IMR-90 (cell line): ENCODE data around the gene TASL. TPM values are rescaled to one million over a fixed set of nuclear protein-coding genes. Genes with fewer than 3 reads are reported as not detected.

Source experiments
- ATAC-seq: fragments of 200-7000 bp; cut with Tn5 transposase; 2 replicates; pipeline ENCODE4 v1.9.1; 2020; ENCODE audit warnings: low read depth, mild to moderate bottlenecking, moderate library complexity
- BruUV-seq: library from RNA; stranded (reverse); fragments of 400-500 nt; replicated peaks from 2 replicates; lab custom pipeline; 2021; lab: Mats Ljungman, UMichigan
- CTCF ChIA-PET: fragments of 300-600 bp; formaldehyde crosslinking; extraction: SDS; loops from one replicate; lab custom pipeline; 2021; ENCODE audit warnings: antibody characterized with exemption; lab: Yijun Ruan, JAX
- POLR2A ChIA-PET: fragments of 300-600 bp; sonication (Branson Sonifier 250); formaldehyde crosslinking; loops from one replicate; lab custom pipeline; 2022; ENCODE audit warnings: antibody characterized with exemption; ENCODE audit not compliant: unreplicated experiment; lab: Charles Lee
- DNase-seq: peaks from one replicate; pipeline ENCODE4 v3.0.0; 2013
- H2AFZ ChIP-seq: replicated peaks from 2 replicates; pipeline ENCODE3; 2013; ENCODE audit warnings: low read length, mild to moderate bottlenecking; ENCODE audit not compliant: poor library complexity
- H2AK5ac ChIP-seq: 2 replicates; pipeline ENCODE4 v1.6.1; 2013; ENCODE audit warnings: low read depth, low read length, inconsistent platforms
- H2AK9ac ChIP-seq: replicated peaks from 2 replicates; pipeline ENCODE3; 2013; ENCODE audit warnings: mild to moderate bottlenecking, low read depth, low read length, moderate library complexity; ENCODE audit not compliant: poor library complexity
- H2BK120ac ChIP-seq: 2 replicates; pipeline ENCODE4 v1.6.1; 2013; ENCODE audit warnings: low read depth, low read length, inconsistent platforms
- H2BK15ac ChIP-seq: 3 replicates; pipeline ENCODE4 v1.6.1; 2013; ENCODE audit warnings: low read depth, low read length, inconsistent platforms
- H2BK20ac ChIP-seq: 2 replicates; pipeline ENCODE4 v1.6.1; 2013; ENCODE audit warnings: low read depth, mild to moderate bottlenecking, inconsistent platforms, low read length, moderate library complexity
- H2BK5ac ChIP-seq: 2 replicates; pipeline ENCODE4 v1.6.1; 2013; ENCODE audit warnings: mild to moderate bottlenecking, low read depth, low read length, inconsistent platforms; ENCODE audit not compliant: poor library complexity, severe bottlenecking
- H3K14ac ChIP-seq: replicated peaks from 2 replicates; pipeline ENCODE4 v1.6.1; 2013; ENCODE audit warnings: low read depth, low read length, inconsistent platforms
- H3K18ac ChIP-seq: 2 replicates; pipeline ENCODE4 v1.6.1; 2013; ENCODE audit warnings: low read depth, low read length, control low read depth
- H3K23ac ChIP-seq: 2 replicates; pipeline ENCODE4 v1.6.1; 2013; ENCODE audit warnings: low read depth, low read length, inconsistent platforms
- H3K27ac ChIP-seq: 2 replicates; pipeline ENCODE4 v1.5.1; 2013; ENCODE audit warnings: mild to moderate bottlenecking, control low read depth, low read length; ENCODE audit not compliant: insufficient read depth
- H3K27me3 ChIP-seq: 2 replicates; pipeline ENCODE4 v1.6.1; 2013; ENCODE audit warnings: low read length; ENCODE audit not compliant: control insufficient read depth, insufficient read depth
- H3K36me3 ChIP-seq: 2 replicates; pipeline ENCODE4 v1.6.1; 2013; ENCODE audit warnings: low read length, mixed read lengths; ENCODE audit not compliant: control insufficient read depth, insufficient read depth
- H3K4ac ChIP-seq: 2 replicates; pipeline ENCODE4 v1.6.1; 2013; ENCODE audit warnings: low read depth, low read length, inconsistent platforms
- H3K4me1 ChIP-seq: 2 replicates; pipeline ENCODE4 v1.6.1; 2013; ENCODE audit warnings: low read length, mixed read lengths; ENCODE audit not compliant: control insufficient read depth, insufficient read depth
- H3K4me2 ChIP-seq: 2 replicates; pipeline ENCODE4 v1.6.1; 2013; ENCODE audit warnings: low read depth, mild to moderate bottlenecking, control low read depth, low read length, moderate library complexity
- H3K4me3 ChIP-seq: 2 replicates; pipeline ENCODE4 v1.5.1; 2013; ENCODE audit warnings: low read depth, mild to moderate bottlenecking, control low read depth, low read length, moderate library complexity; ENCODE audit not compliant: insufficient read depth
- H3K56ac ChIP-seq: 2 replicates; pipeline ENCODE4 v1.6.1; 2013; ENCODE audit warnings: low read length, inconsistent platforms; ENCODE audit not compliant: insufficient read depth; ENCODE audit errors: extremely low read depth
- H3K79me1 ChIP-seq, 2 experiments: 2 replicates each; pipeline ENCODE4 v1.6.1; 2013; ENCODE audit warnings: low read length in 2 of 2, inconsistent platforms in 1 of 2, low read depth in 1 of 2
- H3K9ac ChIP-seq: 2 replicates; pipeline ENCODE4 v1.6.1; 2013; ENCODE audit warnings: low read depth, low read length, control low read depth
- H3K9me1 ChIP-seq: 2 replicates; pipeline ENCODE4 v1.6.1; 2013; ENCODE audit warnings: low read length, inconsistent platforms; ENCODE audit not compliant: insufficient read depth
- H3K9me3 ChIP-seq: 2 replicates; pipeline ENCODE4 v1.6.1; 2013; ENCODE audit warnings: low read length; ENCODE audit not compliant: control insufficient read depth, insufficient read depth
- H4K20me1 ChIP-seq: 2 replicates; pipeline ENCODE4 v1.6.1; 2013; ENCODE audit warnings: low read length, inconsistent platforms; ENCODE audit not compliant: insufficient read depth
- H4K5ac ChIP-seq: 2 replicates; pipeline ENCODE4 v1.6.1; 2013; ENCODE audit warnings: mild to moderate bottlenecking, low read depth, low read length, control low read depth
- H4K8ac ChIP-seq, 2 experiments: 2 replicates each; pipeline ENCODE4 v1.6.1; 2013; ENCODE audit warnings: low read depth in 2 of 2, low read length in 2 of 2, control low read depth in 1 of 2, inconsistent platforms in 1 of 2
- H4K91ac ChIP-seq: 2 replicates; pipeline ENCODE4 v1.6.1; 2013; ENCODE audit warnings: low read depth, low read length, inconsistent platforms; ENCODE audit not compliant: insufficient read depth
- BHLHE40 ChIP-seq: fragments of 150-350 bp; IDR thresholded peaks from 2 replicates; pipeline ENCODE4 v1.6.1; 2016; ENCODE audit warnings: mild to moderate bottlenecking, low read depth, low read length
- CEBPB ChIP-seq: IDR thresholded peaks from 2 replicates; pipeline ENCODE4 v1.6.1; 2012; ENCODE audit warnings: low read depth, low read length, improper control_type of control experiment
- CHD1 ChIP-seq: IDR thresholded peaks from 2 replicates; pipeline ENCODE4 v1.6.1; 2012; ENCODE audit warnings: low read depth, low read length, improper control_type of control experiment
- CTCF ChIP-seq: conservative IDR thresholded peaks from 2 replicates; pipeline ENCODE4 v1.5.1; 2012; ENCODE audit warnings: mild to moderate bottlenecking, low read depth, low read length, improper control_type of control experiment
- ELK1 ChIP-seq: fragments of 150-350 bp; IDR thresholded peaks from 2 replicates; pipeline ENCODE4 v1.6.1; 2016; ENCODE audit warnings: low read depth, mild to moderate bottlenecking, low read length, moderate library complexity, borderline replicate concordance
- FOS ChIP-seq: fragments of 150-350 bp; IDR thresholded peaks from 2 replicates; pipeline ENCODE4 v1.6.1; 2016; ENCODE audit warnings: low read depth, low read length
- MAFK ChIP-seq: IDR thresholded peaks from 2 replicates; pipeline ENCODE4 v1.6.1; 2012; ENCODE audit warnings: low read depth, low read length, improper control_type of control experiment
- MAZ ChIP-seq: IDR thresholded peaks from 2 replicates; pipeline ENCODE4 v1.6.1; 2012; ENCODE audit warnings: low read depth, mild to moderate bottlenecking, low read length, improper control_type of control experiment, moderate library complexity, borderline replicate concordance
- MXI1 ChIP-seq: IDR thresholded peaks from 2 replicates; pipeline ENCODE4 v1.6.1; 2012; ENCODE audit warnings: low read depth, mild to moderate bottlenecking, low read length, moderate library complexity, borderline replicate concordance
- NFE2L2 ChIP-seq: fragments of 150-350 bp; IDR thresholded peaks from 2 replicates; pipeline ENCODE4 v1.6.1; 2016; ENCODE audit warnings: low read depth, mild to moderate bottlenecking, low read length
- RAD21 ChIP-seq: IDR thresholded peaks from 2 replicates; pipeline ENCODE4 v1.6.1; 2012; ENCODE audit warnings: low read length, improper control_type of control experiment
- RCOR1 ChIP-seq: IDR thresholded peaks from 2 replicates; pipeline ENCODE4 v1.6.1; 2012; ENCODE audit warnings: mild to moderate bottlenecking, low read length, improper control_type of control experiment; ENCODE audit not compliant: insufficient replicate concordance
- RFX5 ChIP-seq: IDR thresholded peaks from 2 replicates; pipeline ENCODE4 v1.8.0; 2012; ENCODE audit warnings: low read depth, mild to moderate bottlenecking, low read length, moderate library complexity
- SMC3 ChIP-seq: fragments of 150-350 bp; IDR thresholded peaks from 2 replicates; pipeline ENCODE4 v1.6.1; 2016; ENCODE audit warnings: low read depth, mild to moderate bottlenecking, antibody characterized with exemption, low read length, moderate library complexity
- USF2 ChIP-seq: fragments of 150-350 bp; IDR thresholded peaks from 2 replicates; pipeline ENCODE4 v1.6.1; 2017; ENCODE audit warnings: mild to moderate bottlenecking, antibody characterized with exemption, low read length, low read depth
- WGBS, 2 experiments: methylation state at CpG; one replicate each; pipeline versions ENCODE4 v1.1.5 to v1.1.7; 2013; ENCODE audit warnings: missing lambda C conversion rate in 2 of 2; ENCODE audit not compliant: insufficient read length in 1 of 2; ENCODE audit errors: extremely low coverage in 2 of 2; 5-methylcytosine and 5-hydroxymethylcytosine counted together
- dilution Hi-C: fragments of 300-500 bp; cut with HindIII; formaldehyde crosslinking; loops from one replicate; pipeline ENCODE4 v1.14.3; 2018; ENCODE audit warnings: low sequenced_read_pairs; ENCODE audit not compliant: unreplicated experiment
- in situ Hi-C: fragments of 300-500 bp; cut with MboI; formaldehyde crosslinking; loops from 3 replicates; pipeline ENCODE4 v1.14.3; 2019; ENCODE audit warnings: low sequenced_read_pairs, inconsistent platforms, mixed read lengths
- intact Hi-C: fragments of 100-400 bp; cut with micrococcal nuclease; formaldehyde crosslinking; loops from 2 replicates; pipeline ENCODE4 v1.10.0; 2022
- polyA plus RNA-seq, 3 experiments: library from polyadenylated mRNA; depleted of rRNA; stranded (reverse); fragments of >200 nt; gene quantifications; 2 replicates each; pipeline ENCODE4 v1.2.3, GENCODE V29; 2012; ENCODE audit warnings: low replicate concordance in 1 of 3
- total RNA-seq: library from RNA; depleted of rRNA; stranded (reverse); fragments of >200 nt; gene quantifications from 2 replicates; pipeline ENCODE4 v1.2.3, GENCODE V29; 2012

Gene TASL
- total and polyA plus RNA-seq, 2 of the 4 experiments (the other 2 are of a cell fraction): not detected

- Histone ChIP-seq H3K4ac (no peak overlapping the region), H2AFZ (no peak overlapping the region), H3K9me1 (no peaks in the 10 kb centered on the region; the same call in 1 of the 2 replicates), H2BK20ac (no peak overlapping the region), H2AK5ac (no peak overlapping the region), H4K8ac (no peak overlapping the region), H3K23ac (no peak overlapping the region), H4K20me1 (no peaks in the 10 kb centered on the region), H2BK5ac (no peak overlapping the region), H3K14ac (no peak overlapping the region), H3K18ac (no peak overlapping the region), H3K4me2 (no peak overlapping the region), H4K5ac (no peak overlapping the region), H3K56ac (no peak overlapping the region), H3K79me1 (no peaks in the 10 kb centered on the region), H3K27me3 (no peaks in the 10 kb centered on the region), H4K91ac (no peak overlapping the region), H3K4me3 (no peak overlapping the region), H2AK9ac (no peak overlapping the region), H2BK120ac (no peak overlapping the region), H3K27ac (no peak overlapping the region), H3K9me3 (no peaks in the 10 kb centered on the region), H2BK15ac (no peak overlapping the region), H3K4me1 (peaks cover 2% of the 10 kb centered on the region; the same call in 1 of the 2 replicates), H3K36me3 (no peaks in the 10 kb centered on the region), H3K9ac (no peak overlapping the region)
- DNase-seq: no peak
- POLR2A ChIA-PET: no interaction called here
- no TSS peak for BruUV-seq
- dilution Hi-C loops (no loop called here), intact Hi-C loops (no loop called here), in situ Hi-C loops (no loop called here)
- CTCF ChIA-PET: no interaction called here
- 50% methylated on average over 1 of the region's 5 CpGs; no CpG with 5 or more reads in 1 of the 2 experiments for WGBS, 2 experiments
- TF ChIP-seq MXI1 (no peak), FOS (no peak), SMC3 (no peak), RFX5 (no peak), CTCF (no peak), MAFK (no peak), RAD21 (no peak), ELK1 (no peak), USF2 (no peak), BHLHE40 (no peak), CEBPB (no peak), NFE2L2 (no peak), RCOR1 (no peak), CHD1 (no peak), MAZ (no peak)
- ATAC-seq: no peak
Observed at GRCh38 chrX:30613721-30614120, 36.2 kb upstream of the TASL start.
